ENCODE results near the gene DRAM2.
"Not testable (repeated sequence)": the region's sequence is repeated elsewhere in the genome, so short reads cannot be mapped to it uniquely, and the experiment has no call there.

DRAM2 gene

GRCh38 chr1:111142356-111142975 lies 2.6 kb upstream of the DRAM2 start:
- no peak for DNase-seq (ENCODE audit: low spot score)

- no peak for DNase-seq (ENCODE audit: low spot score)
Measured at GRCh38 chr1:111141245-111142220, 1.6 kb upstream of the DRAM2 start.

- DNase-seq (ENCODE audit: low spot score) = peak; percentile 85
Measured at GRCh38 chr1:111140680-111140967, 731 bp upstream of the DRAM2 start.

GRCh38 chr1:111139324-111139955 lies 453 bp downstream of the DRAM2 start:
- peak; percentile 68 for DNase-seq (ENCODE audit: low spot score)

- DNase-seq (ENCODE audit: low spot score) = no peak
Measured at GRCh38 chr1:111133866-111134265, 6.0 kb downstream of the DRAM2 start.

- DNase-seq (ENCODE audit: low spot score) = no peak
Measured at GRCh38 chr1:111131693-111132092, 8.2 kb downstream of the DRAM2 start.

- DNase-seq (ENCODE audit: low spot score) = no peak
Measured at GRCh38 chr1:111129376-111129775, 10.5 kb downstream of the DRAM2 start.

- DNase-seq (ENCODE audit: low spot score) = no peak
Measured at GRCh38 chr1:111127923-111128643, 11.8 kb downstream of the DRAM2 start.

GRCh38 chr1:111126354-111126753 lies 13.5 kb downstream of the DRAM2 start:
- no peak for DNase-seq (ENCODE audit: low spot score)

- DNase-seq (ENCODE audit: low spot score) = no peak
Measured at GRCh38 chr1:111116496-111116895, 23.4 kb downstream of the DRAM2 start.

GRCh38 chr1:111110197-111110899 lies 29.5 kb downstream of the DRAM2 start:
- DNase-seq (ENCODE audit: low spot score) = no peak

- no peak for DNase-seq (ENCODE audit: low spot score)
Measured at GRCh38 chr1:111104981-111105380, 34.9 kb downstream of the DRAM2 start.

- DNase-seq (ENCODE audit: low spot score) = no peak
Measured at GRCh38 chr1:111101854-111102642, 37.8 kb downstream of the DRAM2 start.

- DNase-seq (ENCODE audit: low spot score) = no peak
Measured at GRCh38 chr1:111099289-111099688, 40.6 kb downstream of the DRAM2 start.

- no peak for DNase-seq (ENCODE audit: low spot score)
Measured at GRCh38 chr1:111097356-111098099, 42.4 kb downstream of the DRAM2 start.

GRCh38 chr1:111095421-111095820 lies 44.5 kb downstream of the DRAM2 start:
- not testable (repeated sequence) for DNase-seq (ENCODE audit: low spot score)

- no peak for DNase-seq (ENCODE audit: low spot score)
Measured at GRCh38 chr1:111089638-111090037, 50.3 kb downstream of the DRAM2 start.

- no peak for DNase-seq (ENCODE audit: low spot score)
Measured at GRCh38 chr1:111085676-111086075, 54.2 kb downstream of the DRAM2 start.

- DNase-seq (ENCODE audit: low spot score) = no peak
Measured at GRCh38 chr1:111084999-111085398, 54.9 kb downstream of the DRAM2 start.

Data from GM03348 (cell line).